ENCODE results near the gene SHKBP1. TPM values are rescaled to one million over a fixed set of nuclear protein-coding genes. Genes with fewer than 3 reads are reported as not detected.

SHKBP1 gene
- total RNA-seq, 1 experiment from 2014 or later: 92.9 TPM

- Mint-ChIP-seq H3K9me3 (no peaks in the 10 kb centered on the region), H3K27me3 (ENCODE audit: low read depth) (peaks cover 70% of the 10 kb centered on the region)
- DNase-seq: no peak
Observed at GRCh38 chr19:40560092-40560507, 16.6 kb upstream of the SHKBP1 start.

More at GRCh38 chr19:40560092-40560507, 16.6 kb upstream of the SHKBP1 start:
- H2AFZ ChIP-seq (ENCODE audit: low read length): no peak overlapping the region
- no peaks in the 10 kb centered on the region for H3K79me2 ChIP-seq (ENCODE audit: insufficient read depth, low read length)
- whole genome bisulfite sequencing (ENCODE audit: extremely low coverage, insufficient read length, low lambda C conversion rate): no CpG with 5 or more reads among the region's 20 CpGs
- no peaks in the 10 kb centered on the region for H3K23me2 ChIP-seq (ENCODE audit: insufficient read length, low read depth, low read length, poor library complexity, severe bottlenecking)
- no peak overlapping the region for H3K4me3 Mint-ChIP-seq
- TF ChIP-seq CTCF (conservative IDR thresholded peaks at IDR 0.05): peak; percentile 44; the same call in 2 of the 3 replicates
- H3K27ac ChIP-seq (ENCODE audit: insufficient read length, low read depth, low read length): no peak overlapping the region
- H4K20me1 ChIP-seq (ENCODE audit: control insufficient read depth, insufficient read depth, insufficient read length): no peaks in the 10 kb centered on the region
- no peak overlapping the region for H3K9ac ChIP-seq (ENCODE audit: extremely low read depth, insufficient read length, low read length)
- H3T11ph ChIP-seq (ENCODE audit: low read length): no peak overlapping the region
- no peak overlapping the region for H3K23ac ChIP-seq (ENCODE audit: insufficient read length, low read depth, low read length)
- 0 out of 4 replicates have a peak, but pooled peaks cover 0 to 2% of the 10 kb centered on the region in 2 experiments for H3K4me1 Mint-ChIP-seq
- H4K91ac ChIP-seq (ENCODE audit: insufficient read length, low read depth, low read length): no peak overlapping the region
- no peak overlapping the region for H4K5ac ChIP-seq (ENCODE audit: insufficient read length, low read depth, low read length)
- no peak overlapping the region for H2BK5ac ChIP-seq (ENCODE audit: insufficient read length, low read length)
- H3K27ac Mint-ChIP-seq: no peak overlapping the region
- H2BK20ac ChIP-seq (ENCODE audit: low read depth, low read length, poor library complexity, severe bottlenecking): no peak overlapping the region
- H3K4ac ChIP-seq (ENCODE audit: low read depth, low read length): no peak overlapping the region
- H2AK5ac ChIP-seq (ENCODE audit: insufficient read length, low read length): no peak overlapping the region
- no peaks in the 10 kb centered on the region for H3K79me1 ChIP-seq (ENCODE audit: insufficient read depth, low read depth, low read length, poor library complexity, severe bottlenecking)
- H2BK12ac ChIP-seq (ENCODE audit: insufficient read length, low read depth, low read length): no peak overlapping the region
- H3K56ac ChIP-seq (ENCODE audit: insufficient read length, low read depth, low read length): no peak overlapping the region
- H3K27me3 ChIP-seq (ENCODE audit: insufficient read depth, low read length): no peaks in the 10 kb centered on the region; the same call in 1 of the 2 replicates
- no peak overlapping the region for H3K14ac ChIP-seq (ENCODE audit: insufficient read depth, low read length)
- no peaks in the 10 kb centered on the region for H3K36me3 Mint-ChIP-seq (ENCODE audit: insufficient read depth in 1 of 3, low read depth in 3 of 3)
- H3K18ac ChIP-seq (ENCODE audit: insufficient read length, low read depth, low read length): no peak overlapping the region
- no peaks in the 10 kb centered on the region for H3K4me1 ChIP-seq (ENCODE audit: insufficient read depth, low read length)
- no peak overlapping the region for H2BK120ac ChIP-seq (ENCODE audit: low read depth, low read length, poor library complexity, severe bottlenecking)
- H3K9me3 ChIP-seq (ENCODE audit: control insufficient read depth, low read depth, low read length): no peaks in the 10 kb centered on the region
- no peak overlapping the region for H3K4me2 ChIP-seq (ENCODE audit: insufficient read depth, insufficient read length, low read length)
- no peak overlapping the region for H2BK15ac ChIP-seq (ENCODE audit: low read depth, low read length)
- no peak overlapping the region for H4K8ac ChIP-seq (replicated peaks; ENCODE audit: insufficient read length, low read depth, low read length)
